B cell (primary cell): ENCODE results near the gene PGAM2.

Experiments used
- CTCF ChIP-seq: fragments of 200-600 bp; IDR thresholded peaks from one replicate; pipeline ENCODE4 v1.8.0; 2022; ENCODE audit warnings: antibody characterized with exemption, mild to moderate bottlenecking
- EZH2 ChIP-seq: IDR thresholded peaks from 2 replicates; pipeline ENCODE4 v1.6.1; 2012; ENCODE audit warnings: borderline replicate concordance, low read depth, mild to moderate bottlenecking, moderate library complexity, low read length; ENCODE audit not compliant: insufficient read depth, poor library complexity, severe bottlenecking

- no peak for TF ChIP-seq CTCF
- no peak for TF ChIP-seq EZH2
Observed at GRCh38 chr7:44084701-44085100, 19.3 kb upstream of the PGAM2 start.
